CD4-positive, alpha-beta memory T cell (primary cell): ENCODE data around the gene CLEC16A. TPM values are rescaled to one million over a fixed set of nuclear protein-coding genes. Genes with fewer than 3 reads are reported as not detected.

Experiments used
- CTCF ChIA-PET: fragments of 350-600 bp; sonication (Branson Sonifier 250); formaldehyde crosslinking; loops from one replicate; lab custom pipeline; 2021; ENCODE audit warnings: inconsistent platforms; ENCODE audit not compliant: partially characterized antibody; lab: Charles Lee
- POLR2A ChIA-PET: fragments of 350-600 bp; sonication (Branson Sonifier 250); formaldehyde crosslinking; loops from one replicate; lab custom pipeline; 2021; ENCODE audit not compliant: partially characterized antibody; lab: Charles Lee
- DNase-seq, 5 donors: peaks; one replicate each; pipeline versions ENCODE4 v3.0.0 to v3.0.0-alpha.2; 2020 to 2022; ENCODE audit warnings: mixed read lengths in 1 of 5
- H3K27ac ChIP-seq: one replicate; pipeline ENCODE4 v1.7.0; 2013; ENCODE audit warnings: low read depth, low read length
- H3K27me3 ChIP-seq: 2 replicates; pipeline ENCODE4 v1.7.0; 2013; ENCODE audit warnings: mild to moderate bottlenecking, low read length, moderate library complexity; ENCODE audit not compliant: insufficient read depth
- H3K36me3 ChIP-seq: 2 replicates; pipeline ENCODE4 v1.7.0; 2013; ENCODE audit warnings: mild to moderate bottlenecking, low read length, moderate library complexity; ENCODE audit not compliant: insufficient read depth
- H3K4me1 ChIP-seq: 2 replicates; pipeline ENCODE4 v1.7.0; 2013; ENCODE audit warnings: mild to moderate bottlenecking, low read length, moderate library complexity; ENCODE audit not compliant: insufficient read depth
- H3K4me3 ChIP-seq, 2 donors: one replicate each; pipeline ENCODE4 v1.7.0; 2013; ENCODE audit warnings: low read length in 2 of 2, mild to moderate bottlenecking in 1 of 2
- H3K9me3 ChIP-seq, 2 donors: one replicate each; pipeline ENCODE4 v1.7.0; 2013; ENCODE audit warnings: low read length in 2 of 2, control low read depth in 1 of 2; ENCODE audit not compliant: control insufficient read depth in 1 of 2
- H3K27ac Mint-ChIP-seq, 7 donors: one replicate each; pipeline ENCODE4 v1.8.0; 2020 to 2021; ENCODE audit warnings: mixed read lengths in 7 of 7, mild to moderate bottlenecking in 6 of 7, inconsistent platforms in 3 of 7, moderate library complexity in 3 of 7
- H3K27me3 Mint-ChIP-seq, 2 donors: one replicate each; pipeline ENCODE4 v1.8.0; 2020 to 2021; ENCODE audit warnings: mixed read lengths in 2 of 2
- H3K36me3 Mint-ChIP-seq, 2 donors: one replicate each; pipeline ENCODE4 v1.8.0; 2020 to 2021; ENCODE audit warnings: mixed read lengths in 2 of 2, inconsistent platforms in 1 of 2, mild to moderate bottlenecking in 1 of 2
- H3K4me1 Mint-ChIP-seq, 4 donors: one replicate each; pipeline ENCODE4 v1.8.0; 2020 to 2021; ENCODE audit warnings: mixed read lengths in 4 of 4, mild to moderate bottlenecking in 1 of 4
- H3K4me3 Mint-ChIP-seq, 8 donors: one replicate each; pipeline ENCODE4 v1.8.0; 2020 to 2021; ENCODE audit warnings: mixed read lengths in 8 of 8, mild to moderate bottlenecking in 7 of 8, moderate library complexity in 6 of 8, inconsistent platforms in 3 of 8
- H3K9me3 Mint-ChIP-seq, 8 donors: one replicate each; pipeline ENCODE4 v1.8.0; 2020 to 2021; ENCODE audit warnings: mixed read lengths in 8 of 8, mild to moderate bottlenecking in 5 of 8, inconsistent platforms in 3 of 8, moderate library complexity in 1 of 8
- intact Hi-C: fragments of 100-400 bp; cut with micrococcal nuclease; formaldehyde crosslinking; loops from one replicate; pipeline ENCODE4 v1.15.1; 2023
- polyA plus RNA-seq, 2 donors: library from polyadenylated mRNA; unstranded; fragments of 300-500 nt; fragmentation: Illumina TruSeq; gene quantifications; one replicate each; pipeline ENCODE4 v1.2.3, GENCODE V29; 2021
- total RNA-seq, 2 experiments: library from RNA; stranded (reverse); gene quantifications; one replicate each; pipeline ENCODE4 v1.2.3, GENCODE V29; 2021

The CLEC16A gene
- total and polyA plus RNA-seq, 4 experiments from 2014 or later, result 5.2 to 28.4 (median 24.5) TPM

DNA sequence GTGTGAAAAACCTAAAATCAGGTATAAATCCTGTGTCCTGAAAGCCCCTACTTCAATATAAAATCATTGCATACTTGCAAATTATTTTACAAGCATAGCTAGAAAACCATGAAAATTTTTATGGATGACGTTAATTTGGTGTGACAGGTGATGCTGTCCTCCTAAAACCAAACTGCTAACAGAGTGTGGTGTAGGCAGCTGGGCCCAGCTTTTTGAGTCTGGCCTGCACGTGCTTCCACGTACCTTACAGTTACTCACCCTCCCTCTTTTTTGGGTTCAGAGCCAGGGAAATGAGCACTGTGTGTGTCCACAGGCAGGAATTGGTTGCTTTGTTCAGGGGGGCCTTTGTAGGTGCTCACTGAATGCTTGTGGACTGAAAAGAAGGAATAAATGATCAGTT lies 36.4 kb downstream of the CLEC16A start:
- Histone ChIP-seq H3K9me3 (no peaks in the 10 kb centered on the region), H3K36me3 (peaks cover 15% of the 10 kb centered on the region), H3K27ac (no peak overlapping the region), H3K27me3 (no peaks in the 10 kb centered on the region), H3K4me3 (no peak overlapping the region), H3K4me1 (peaks cover 15% of the 10 kb centered on the region)
- POLR2A ChIA-PET, result interaction anchor here (1.3 kb wide), 1 partner anchor 271 kb away, joined by 3 read pairs; no protein-coding TSS in a partner anchor
- CTCF ChIA-PET, result interaction anchor here (0.7 to 2.2 kb wide), 7 partner anchors 9 to 551 kb away, joined by 3 to 15 read pairs (median 4); partner anchors contain the start of gene SOCS1
- intact Hi-C loops, result no loop called here
- Mint-ChIP-seq H3K36me3 (peaks cover 27 to 42% of the 10 kb centered on the region in 2 donors), H3K9me3 (peaks cover 0 to 3% (median 0%) of the 10 kb centered on the region in 8 donors), H3K4me1 (peaks cover 14 to 22% (median 20%) of the 10 kb centered on the region in 4 donors), H3K27ac (peak overlapping the region in 2 of 7 donors; percentile 27 to 35), H3K27me3 (no peaks in the 10 kb centered on the region), H3K4me3 (no peak overlapping the region)
- no peak for DNase-seq

DNA sequence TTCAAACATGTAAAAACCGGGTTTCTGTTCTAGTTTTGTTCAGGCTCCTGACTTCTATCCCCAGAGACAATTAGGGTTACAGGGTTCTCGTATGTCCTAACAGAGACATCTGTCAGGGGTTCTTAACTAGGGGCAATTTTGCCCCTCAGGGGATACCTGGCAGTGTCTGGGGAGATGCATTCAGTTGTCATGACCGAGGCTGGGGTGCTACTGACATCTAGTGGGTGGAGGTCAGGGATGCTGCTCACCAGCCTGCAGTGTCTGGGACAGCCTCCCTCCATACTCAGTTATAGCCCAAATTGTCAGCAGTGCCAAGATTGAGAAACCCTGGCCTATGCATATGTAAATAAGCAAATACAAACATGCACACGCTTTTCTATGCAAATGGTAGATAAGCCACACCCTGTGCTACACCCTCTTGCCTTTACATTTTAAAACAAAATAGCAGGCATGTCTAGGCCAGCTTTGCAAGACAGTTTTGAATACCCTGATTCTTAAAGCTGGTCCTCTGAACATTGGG lies 37.4 kb downstream of the CLEC16A start:
- Histone ChIP-seq H3K9me3 (no peaks in the 10 kb centered on the region), H3K36me3 (peaks cover 15% of the 10 kb centered on the region), H3K4me3 (no peak overlapping the region), H3K4me1 (peaks cover 15% of the 10 kb centered on the region), H3K27ac (no peak overlapping the region), H3K27me3 (no peaks in the 10 kb centered on the region)
- no peak overlapping the region for H3K4me3 Mint-ChIP-seq
- peak overlapping the region in 1 of 7 donors; percentile 74 for H3K27ac Mint-ChIP-seq
- peaks cover 27 to 46% of the 10 kb centered on the region in 2 donors for H3K36me3 Mint-ChIP-seq
- no peaks in the 10 kb centered on the region for H3K27me3 Mint-ChIP-seq
- DNase-seq, result no peak
- peaks cover 20 to 29% (median 27%) of the 10 kb centered on the region in 4 donors for H3K4me1 Mint-ChIP-seq
- peaks cover 0 to 3% (median 0%) of the 10 kb centered on the region in 8 donors for H3K9me3 Mint-ChIP-seq
- ChIA-PET POLR2A (interaction anchor here (3.2 kb wide), 1 partner anchor 274 kb away, joined by 25 read pairs; the partner anchor contains the start of gene SOCS1), CTCF (interaction anchor here (1.2 kb wide), 1 partner anchor 28 kb away, joined by 5 read pairs; no protein-coding TSS in a partner anchor)
- intact Hi-C loops, result no loop called here

DNA sequence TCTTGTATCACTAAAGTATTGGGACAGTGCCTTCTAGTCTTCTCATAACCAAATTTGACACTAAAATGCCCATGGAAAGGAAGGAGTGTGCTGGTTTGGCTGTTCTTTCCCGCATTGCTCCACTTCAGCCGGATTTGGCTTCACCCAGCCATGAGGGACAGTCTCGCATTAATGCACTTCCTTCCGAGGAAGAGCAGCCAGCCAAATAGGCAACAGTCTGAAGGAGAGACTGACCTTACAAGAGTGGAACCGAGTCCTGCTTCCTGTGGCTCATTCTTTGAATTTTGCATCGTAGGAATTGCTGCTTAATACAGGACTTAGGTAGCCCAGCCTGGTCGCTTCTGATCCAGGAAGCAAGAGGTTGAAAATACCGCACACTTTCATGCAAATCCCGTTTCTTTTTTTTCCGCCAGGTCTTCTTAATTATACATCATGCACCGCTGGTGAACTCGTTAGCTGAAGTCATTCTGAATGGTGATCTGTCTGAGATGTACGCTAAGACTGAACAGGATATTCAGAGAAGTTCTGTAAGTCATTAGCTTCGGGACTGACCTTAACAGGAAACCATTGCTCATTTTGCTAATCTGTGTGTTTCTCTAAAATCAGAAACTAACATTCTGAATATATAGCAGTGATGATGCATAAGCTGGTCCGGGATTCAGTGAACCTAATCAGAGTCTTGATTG lies 38.2 kb downstream of the CLEC16A start:
- CTCF ChIA-PET, result interaction anchor here (0.9 to 2.5 kb wide), 12 partner anchors 10 to 389 kb away, joined by 3 to 14 read pairs (median 6); partner anchors contain the start of gene SOCS1
- no peak overlapping the region for H3K27ac ChIP-seq
- POLR2A ChIA-PET, result interaction anchor here (1.8 to 3.2 kb wide), 2 partner anchors 273 to 276 kb away, joined by 5 to 25 read pairs; partner anchors contain the start of gene SOCS1

DNA sequence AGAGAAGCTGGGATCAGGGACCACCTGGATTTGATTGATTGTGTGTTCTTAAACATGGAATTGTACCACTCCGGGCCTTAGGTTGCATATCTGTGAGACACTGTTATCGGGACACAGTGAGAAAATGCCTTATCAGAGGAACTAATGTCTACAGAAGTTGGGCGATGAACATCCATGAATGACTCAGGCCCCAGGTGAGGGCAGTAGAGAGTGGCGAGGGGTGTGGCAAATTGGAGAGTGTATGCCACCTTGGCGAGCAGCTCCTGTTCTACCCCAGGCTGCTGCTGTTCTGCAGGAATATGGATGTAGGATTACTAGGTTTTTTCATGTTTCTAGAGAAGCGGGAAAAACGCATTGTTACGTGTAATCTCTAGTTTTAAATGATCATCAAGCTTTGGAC lies 38.8 kb downstream of the CLEC16A start:
- peak overlapping the region in 2 of 7 donors; percentile 3 to 11 for H3K27ac Mint-ChIP-seq
- H3K4me3 ChIP-seq, result no peak overlapping the region

More for the DNA sequence above, 38.2 kb downstream of the CLEC16A start:
- Histone ChIP-seq H3K4me3 (no peak overlapping the region), H3K9me3 (no peaks in the 10 kb centered on the region), H3K27me3 (no peaks in the 10 kb centered on the region), H3K36me3 (peaks cover 11% of the 10 kb centered on the region), H3K4me1 (peaks cover 21% of the 10 kb centered on the region)
- Mint-ChIP-seq H3K4me1 (peaks cover 26 to 36% (median 33%) of the 10 kb centered on the region in 4 donors), H3K27me3 (no peaks in the 10 kb centered on the region), H3K27ac (peak overlapping the region in 4 of 7 donors; percentile 7 to 86 (median 66)), H3K4me3 (peak overlapping the region in 4 of 8 donors; percentile 7 to 39 (median 11)), H3K36me3 (peaks cover 19 to 43% of the 10 kb centered on the region in 2 donors), H3K9me3 (peaks cover 0 to 3% (median 0%) of the 10 kb centered on the region in 8 donors)
- intact Hi-C loops, result no loop called here
- DNase-seq, result no peak

DNA sequence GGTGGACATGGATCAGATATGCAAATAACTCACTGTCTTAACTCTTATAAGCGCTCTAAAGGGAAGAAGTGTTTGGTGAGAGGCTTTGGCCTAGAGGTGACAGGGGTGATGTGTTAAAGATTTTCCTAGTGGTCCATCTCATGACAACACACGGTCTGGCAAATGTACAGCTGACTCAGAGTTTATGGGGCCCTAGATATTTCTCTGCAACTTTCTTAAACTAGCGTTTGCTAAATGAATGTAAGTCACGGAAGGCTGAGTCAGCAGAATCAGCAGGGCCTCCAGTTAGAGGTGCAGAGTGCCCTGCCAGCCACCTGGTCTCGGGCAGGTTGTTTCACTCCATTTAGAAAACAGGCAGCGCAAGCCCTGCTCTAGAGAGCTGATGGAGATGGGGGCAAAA lies 40.1 kb downstream of the CLEC16A start:
- H3K9me3 ChIP-seq, result no peaks in the 10 kb centered on the region
- H3K36me3 Mint-ChIP-seq, result peaks cover 9 to 28% of the 10 kb centered on the region in 2 donors
- no peaks in the 10 kb centered on the region for H3K27me3 ChIP-seq
- H3K4me3 ChIP-seq, result no peak overlapping the region
- peaks cover 38 to 52% (median 48%) of the 10 kb centered on the region in 4 donors for H3K4me1 Mint-ChIP-seq
- peaks cover under 1% of the 10 kb centered on the region for H3K36me3 ChIP-seq
- peaks cover 38% of the 10 kb centered on the region for H3K4me1 ChIP-seq
- H3K9me3 Mint-ChIP-seq, result peaks cover 0 to 3% (median 0%) of the 10 kb centered on the region in 8 donors
- H3K27ac Mint-ChIP-seq, result peak overlapping the region in 4 of 7 donors; percentile 0 to 13 (median 3)
- ChIA-PET CTCF (interaction anchor here (1.1 to 2.5 kb wide), 7 partner anchors 13 to 372 kb away, joined by 3 to 14 read pairs (median 8); partner anchors contain the start of gene SOCS1), POLR2A (interaction anchor here (1.8 to 3.2 kb wide), 2 partner anchors 271 to 274 kb away, joined by 5 to 25 read pairs; partner anchors contain the start of gene SOCS1)
- H3K4me3 Mint-ChIP-seq, result no peak overlapping the region
- H3K27ac ChIP-seq, result no peak overlapping the region
- no peaks in the 10 kb centered on the region for H3K27me3 Mint-ChIP-seq
- no peak for DNase-seq
- intact Hi-C loops, result no loop called here

More for the DNA sequence above, 38.8 kb downstream of the CLEC16A start:
- peak in 1 of 5 donors; percentile 15 for DNase-seq
- Histone ChIP-seq H3K9me3 (no peaks in the 10 kb centered on the region), H3K4me1 (peaks cover 24% of the 10 kb centered on the region), H3K27ac (no peak overlapping the region), H3K27me3 (no peaks in the 10 kb centered on the region), H3K36me3 (peaks cover 11% of the 10 kb centered on the region)
- Mint-ChIP-seq H3K4me1 (peaks cover 28 to 40% (median 36%) of the 10 kb centered on the region in 4 donors), H3K4me3 (no peak overlapping the region), H3K36me3 (peaks cover 16 to 38% of the 10 kb centered on the region in 2 donors), H3K27me3 (no peaks in the 10 kb centered on the region), H3K9me3 (peaks cover 0 to 3% (median 0%) of the 10 kb centered on the region in 8 donors)
- intact Hi-C loops, result no loop called here
- POLR2A ChIA-PET, result interaction anchor here (1.8 to 3.2 kb wide), 2 partner anchors 273 to 275 kb away, joined by 5 to 25 read pairs; partner anchors contain the start of gene SOCS1
- CTCF ChIA-PET, result interaction anchor here (0.8 to 2.5 kb wide), 14 partner anchors 11 to 389 kb away, joined by 3 to 14 read pairs (median 6); partner anchors contain the start of gene SOCS1

DNA sequence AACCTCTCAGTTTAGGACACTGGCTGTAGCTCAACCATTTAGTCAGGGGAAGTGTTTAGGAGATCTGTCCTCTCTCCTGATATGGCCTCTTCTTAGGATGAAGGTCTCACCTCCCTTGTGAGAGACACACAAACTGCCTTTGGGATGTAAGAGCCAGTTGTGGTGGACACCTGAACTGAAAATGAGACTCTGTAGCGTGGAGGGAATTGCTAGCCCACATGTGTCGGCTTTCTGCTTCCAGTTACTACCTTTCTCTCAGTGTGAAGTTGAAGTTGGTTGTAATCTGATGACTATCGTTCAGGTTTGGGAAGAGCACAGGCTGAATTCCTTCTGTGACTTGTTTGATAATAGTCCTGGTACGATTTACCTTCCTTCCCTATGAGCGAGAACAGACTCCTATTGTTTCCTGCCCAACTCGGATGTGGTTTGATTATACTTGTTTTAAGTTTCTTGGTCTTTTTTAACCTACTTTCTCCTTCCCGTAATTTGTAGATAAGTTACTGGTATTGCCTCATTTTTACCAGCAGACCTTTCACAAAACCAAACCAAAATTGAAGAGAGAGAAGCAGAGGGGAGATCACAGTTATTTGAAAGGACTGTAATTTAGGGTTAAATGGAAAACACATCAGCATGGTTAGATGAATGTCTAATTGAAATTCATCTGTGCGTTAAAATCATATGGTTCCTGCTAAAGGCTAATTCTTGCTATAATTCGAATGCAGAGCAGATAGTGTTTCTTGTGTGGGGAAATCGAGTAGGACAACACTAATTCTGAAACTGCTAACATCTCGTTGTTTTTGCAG lies 43.2 kb downstream of the CLEC16A start:
- H3K9me3 ChIP-seq, result no peaks in the 10 kb centered on the region
- peak overlapping the region; percentile 34 for H3K27ac ChIP-seq
- H3K27me3 Mint-ChIP-seq, result no peaks in the 10 kb centered on the region
- H3K36me3 Mint-ChIP-seq, result peaks cover 30% of the 10 kb centered on the region in 2 donors
- CTCF ChIA-PET, result interaction anchor here (1.1 kb wide), 1 partner anchor 311 kb away, joined by 3 read pairs; no protein-coding TSS in a partner anchor
- H3K4me1 Mint-ChIP-seq, result peaks cover 42 to 68% (median 60%) of the 10 kb centered on the region in 4 donors
- peaks cover 40% of the 10 kb centered on the region for H3K4me1 ChIP-seq
- no peaks in the 10 kb centered on the region for H3K27me3 ChIP-seq
- no peaks in the 10 kb centered on the region for H3K36me3 ChIP-seq
- intact Hi-C loops, result no loop called here
- DNase-seq, result peak in 4 of 5 donors; percentile 14 to 36 (median 23)
- peaks cover 0 to 3% (median 0%) of the 10 kb centered on the region in 8 donors for H3K9me3 Mint-ChIP-seq
- POLR2A ChIA-PET, result no interaction called here
- peak overlapping the region; percentile 1 to 68 (median 28) for H3K27ac Mint-ChIP-seq
- peak overlapping the region in 1 of 2 donors; percentile 32 for H3K4me3 ChIP-seq
- peak overlapping the region; percentile 50 to 87 (median 74) for H3K4me3 Mint-ChIP-seq
